ENCODE data around the gene SMIM29. TPM values are rescaled to one million over a fixed set of nuclear protein-coding genes. Genes with fewer than 3 reads are reported as not detected.
A peak's percentile ranks its signal among the peaks of the same experiment; 100 is the strongest.

The SMIM29 gene
- total RNA-seq (26.5 and 36.3 TPM in 2 replicates), polyA plus RNA-seq (16.7 and 34.7 TPM in 2 replicates), polyA minus RNA-seq (ENCODE audit: low replicate concordance) (20.7 and 58.1 TPM in 2 replicates)
- 31.7 and 65.1 TPM in 2 replicates for polyA plus RNA-seq (2012)

- peak; percentile 60 to 67 for TF ChIP-seq CTCF (conservative IDR thresholded peaks at IDR 0.05 in 1 of 2, IDR thresholded peaks at IDR 0.05 in 1 of 2; ENCODE audit: low read depth in 1 of 2, low read length in 2 of 2)
- no peak for TF ChIP-seq EZH2 (IDR thresholded peaks at IDR 0.05; ENCODE audit: low read length, missing control alignments)
- no peaks in the 10 kb centered on the region for H3K27me3 ChIP-seq (ENCODE audit: control insufficient read depth, insufficient read depth, low read length)
- H3K27ac ChIP-seq (ENCODE audit: insufficient read depth, low read length): peak within 1 kb of the TSS; percentile 72
- peak within 1 kb of the TSS; percentile 74 to 89 (median 79) for H3K4me3 ChIP-seq (replicated peaks in 1 of 4; ENCODE audit: control extremely low read depth in 1 of 4, insufficient read depth in 1 of 4, low read depth in 3 of 4, low read length in 4 of 4)
- H3K4me1 ChIP-seq (ENCODE audit: control insufficient read depth, extremely low read depth, insufficient read depth, low read length): peaks cover 16% of the 10 kb centered on the region
- H3K4me2 ChIP-seq (ENCODE audit: extremely low read depth, insufficient read depth, low read length): peak within 1 kb of the TSS; percentile 97
- peaks cover 13% of the 10 kb centered on the region for H3K79me2 ChIP-seq (ENCODE audit: control insufficient read depth, insufficient read depth, low read length)
- peak within 1 kb of the TSS; percentile 82 for H3K9ac ChIP-seq (ENCODE audit: insufficient read depth, low read length)
- H4K20me1 ChIP-seq (ENCODE audit: control insufficient read depth, extremely low read depth, insufficient read depth, low read length): no peaks in the 10 kb centered on the region
- H2AFZ ChIP-seq (ENCODE audit: low read length): peak within 1 kb of the TSS; percentile 93
- DNase-seq (ENCODE audit: low read depth in 2 of 2): peak; percentile 90 to 93
- H3K9me3 ChIP-seq (ENCODE audit: control insufficient read depth, insufficient read depth, low read depth, low read length): no peaks in the 10 kb centered on the region
- H3K36me3 ChIP-seq (ENCODE audit: control insufficient read depth, insufficient read depth, low read length): peaks cover 4% of the 10 kb centered on the region
Observed at GRCh38 chr6:34248727-34249468, at the start of gene SMIM29. SMIM29 (minus strand) TSS chr6:34249006; CDS start chr6:34247791, 1,215 bp downstream.

- no peak for TF ChIP-seq EZH2 (IDR thresholded peaks at IDR 0.05; ENCODE audit: low read length, missing control alignments)
- TF ChIP-seq CTCF (conservative IDR thresholded peaks at IDR 0.05 in 1 of 2, IDR thresholded peaks at IDR 0.05 in 1 of 2; ENCODE audit: low read depth in 1 of 2, low read length in 2 of 2): no peak
- no peak overlapping the region for H3K9ac ChIP-seq (ENCODE audit: insufficient read depth, low read length)
- no peaks in the 10 kb centered on the region for H3K4me1 ChIP-seq (ENCODE audit: control insufficient read depth, extremely low read depth, insufficient read depth, low read length)
- no peak overlapping the region for H3K27ac ChIP-seq (ENCODE audit: insufficient read depth, low read length)
- H4K20me1 ChIP-seq (ENCODE audit: control insufficient read depth, extremely low read depth, insufficient read depth, low read length): no peaks in the 10 kb centered on the region
- no peaks in the 10 kb centered on the region for H3K79me2 ChIP-seq (ENCODE audit: control insufficient read depth, insufficient read depth, low read length)
- H3K36me3 ChIP-seq (ENCODE audit: control insufficient read depth, insufficient read depth, low read length): peaks cover 4% of the 10 kb centered on the region
- no peak overlapping the region for H2AFZ ChIP-seq (ENCODE audit: low read length)
- no peak overlapping the region for H3K4me2 ChIP-seq (ENCODE audit: extremely low read depth, insufficient read depth, low read length)
- DNase-seq (ENCODE audit: low read depth in 2 of 2): peak in 1 of 2 donors; percentile 9
- no peaks in the 10 kb centered on the region for H3K27me3 ChIP-seq (ENCODE audit: control insufficient read depth, insufficient read depth, low read length)
- no peaks in the 10 kb centered on the region for H3K9me3 ChIP-seq (ENCODE audit: control insufficient read depth, insufficient read depth, low read depth, low read length)
- H3K4me3 ChIP-seq (replicated peaks in 1 of 4; ENCODE audit: control extremely low read depth in 1 of 4, insufficient read depth in 1 of 4, low read depth in 3 of 4, low read length in 4 of 4): no peak overlapping the region
Observed at GRCh38 chr6:34295721-34296120, 46.9 kb upstream of the SMIM29 start.

GRCh38 chr6:34292954-34293353 is 44.1 kb upstream of the SMIM29 start:
- no peak overlapping the region for H3K4me3 ChIP-seq (replicated peaks in 1 of 4; ENCODE audit: control extremely low read depth in 1 of 4, insufficient read depth in 1 of 4, low read depth in 3 of 4, low read length in 4 of 4)
- H3K79me2 ChIP-seq (ENCODE audit: control insufficient read depth, insufficient read depth, low read length): no peaks in the 10 kb centered on the region
- no peaks in the 10 kb centered on the region for H4K20me1 ChIP-seq (ENCODE audit: control insufficient read depth, extremely low read depth, insufficient read depth, low read length)
- TF ChIP-seq EZH2 (IDR thresholded peaks at IDR 0.05; ENCODE audit: low read length, missing control alignments) (no peak), CTCF (conservative IDR thresholded peaks at IDR 0.05 in 1 of 2, IDR thresholded peaks at IDR 0.05 in 1 of 2; ENCODE audit: low read depth in 1 of 2, low read length in 2 of 2) (no peak)
- H3K27ac ChIP-seq (ENCODE audit: insufficient read depth, low read length): no peak overlapping the region
- no peaks in the 10 kb centered on the region for H3K4me1 ChIP-seq (ENCODE audit: control insufficient read depth, extremely low read depth, insufficient read depth, low read length)
- no peak overlapping the region for H3K4me2 ChIP-seq (ENCODE audit: extremely low read depth, insufficient read depth, low read length)
- no peaks in the 10 kb centered on the region for H3K27me3 ChIP-seq (ENCODE audit: control insufficient read depth, insufficient read depth, low read length)
- H3K36me3 ChIP-seq (ENCODE audit: control insufficient read depth, insufficient read depth, low read length): peaks cover 4% of the 10 kb centered on the region
- DNase-seq (ENCODE audit: low read depth in 2 of 2): no peak
- H3K9me3 ChIP-seq (ENCODE audit: control insufficient read depth, insufficient read depth, low read depth, low read length): no peaks in the 10 kb centered on the region
- H3K9ac ChIP-seq (ENCODE audit: insufficient read depth, low read length): no peak overlapping the region
- no peak overlapping the region for H2AFZ ChIP-seq (ENCODE audit: low read length)

Data from fibroblast of lung (primary cell).